ENCODE data around the gene INPP5A. TPM values are rescaled to one million over a fixed set of nuclear protein-coding genes. Genes with fewer than 3 reads are reported as not detected.

Gene INPP5A
- total RNA-seq, 4 donors from 2014 or later, result 16.9 to 58.2 (median 29.5) TPM

DNA sequence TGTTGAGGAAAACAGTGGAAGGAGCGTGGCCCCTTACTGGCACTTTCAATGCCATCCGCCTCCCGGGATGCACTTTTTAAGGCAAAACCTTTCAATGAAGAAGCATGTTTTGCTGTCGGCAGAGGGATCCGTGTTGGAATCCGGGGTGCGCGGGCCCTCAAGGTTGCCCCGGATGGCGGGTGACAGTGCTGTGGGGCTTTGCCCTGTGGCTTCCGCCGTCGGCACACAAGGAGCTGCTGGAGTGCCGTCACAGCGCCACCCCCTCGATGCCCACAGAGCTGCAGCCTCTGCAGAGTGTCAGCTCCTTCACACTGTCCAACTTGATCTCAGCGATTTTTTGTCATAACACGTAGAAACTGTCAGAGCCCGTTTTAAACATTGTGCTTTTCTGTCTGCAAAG, 189.4 kb downstream of the INPP5A start:
- WGBS, 2 donors, result 90% methylated on average over 19 of the region's 19 CpGs; no CpG with 5 or more reads in 1 of the 2 donors
- no peaks in the 10 kb centered on the region for H3K27me3 ChIP-seq
- intact Hi-C loops (cut with DNase I), result no loop called here
- TF ChIP-seq, protein P1, sequence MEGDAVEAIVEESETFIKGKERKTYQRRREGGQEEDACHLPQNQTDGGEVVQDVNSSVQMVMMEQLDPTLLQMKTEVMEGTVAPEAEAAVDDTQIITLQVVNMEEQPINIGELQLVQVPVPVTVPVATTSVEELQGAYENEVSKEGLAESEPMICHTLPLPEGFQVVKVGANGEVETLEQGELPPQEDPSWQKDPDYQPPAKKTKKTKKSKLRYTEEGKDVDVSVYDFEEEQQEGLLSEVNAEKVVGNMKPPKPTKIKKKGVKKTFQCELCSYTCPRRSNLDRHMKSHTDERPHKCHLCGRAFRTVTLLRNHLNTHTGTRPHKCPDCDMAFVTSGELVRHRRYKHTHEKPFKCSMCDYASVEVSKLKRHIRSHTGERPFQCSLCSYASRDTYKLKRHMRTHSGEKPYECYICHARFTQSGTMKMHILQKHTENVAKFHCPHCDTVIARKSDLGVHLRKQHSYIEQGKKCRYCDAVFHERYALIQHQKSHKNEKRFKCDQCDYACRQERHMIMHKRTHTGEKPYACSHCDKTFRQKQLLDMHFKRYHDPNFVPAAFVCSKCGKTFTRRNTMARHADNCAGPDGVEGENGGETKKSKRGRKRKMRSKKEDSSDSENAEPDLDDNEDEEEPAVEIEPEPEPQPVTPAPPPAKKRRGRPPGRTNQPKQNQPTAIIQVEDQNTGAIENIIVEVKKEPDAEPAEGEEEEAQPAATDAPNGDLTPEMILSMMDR (IDR thresholded peaks at IDR 0.05), result no peak
- TF ChIP-seq POLR2A (IDR thresholded peaks at IDR 0.05), result no peak
- H3K9me3 ChIP-seq, result no peaks in the 10 kb centered on the region
- H3K4me3 ChIP-seq, result no peak overlapping the region
- no peak overlapping the region for H3K27ac ChIP-seq
- DNase-seq, result no peak
- H3K4me1 ChIP-seq, result no peaks in the 10 kb centered on the region
- peaks cover 0 to 59% (median 0%) of the 10 kb centered on the region in 3 donors for H3K36me3 ChIP-seq

DNA sequence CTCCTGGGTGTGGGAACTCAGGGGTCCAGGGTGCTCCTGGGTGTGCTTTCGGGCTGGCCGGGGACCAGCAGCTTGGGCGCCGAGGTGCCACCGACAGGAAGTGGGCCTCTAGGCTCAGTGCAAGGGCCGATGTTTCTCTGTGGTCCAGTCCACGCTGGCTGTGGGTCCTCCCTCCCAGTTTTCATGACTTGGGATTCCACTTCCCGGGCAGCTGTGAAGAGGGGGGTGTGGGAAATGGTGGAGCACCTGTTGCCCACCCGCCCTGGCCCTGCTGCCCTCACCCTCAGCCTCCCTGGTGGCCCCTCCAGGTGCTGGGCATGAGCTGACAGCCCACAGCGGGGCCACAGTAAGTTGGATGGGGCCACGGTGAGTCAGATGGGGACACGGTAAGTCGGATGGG, 189.8 kb downstream of the INPP5A start:
- Histone ChIP-seq H3K4me1 (no peaks in the 10 kb centered on the region), H3K9me3 (no peaks in the 10 kb centered on the region), H3K36me3 (peaks cover 0 to 59% (median 0%) of the 10 kb centered on the region in 3 donors), H3K27ac (no peak overlapping the region), H3K4me3 (no peak overlapping the region), H3K27me3 (no peaks in the 10 kb centered on the region)
- intact Hi-C loops (cut with DNase I), result no loop called here
- DNase-seq, result no peak
- 83 to 94% methylated on average over 5 to 10 of the region's 13 CpGs for WGBS, 2 donors
- no peak for TF ChIP-seq POLR2A (IDR thresholded peaks at IDR 0.05)
- TF ChIP-seq, protein P1 (IDR thresholded peaks at IDR 0.05), result no peak

- H3K4me3 ChIP-seq, result no peak overlapping the region
- H3K27me3 ChIP-seq, result no peaks in the 10 kb centered on the region
- TF ChIP-seq, protein P1 (IDR thresholded peaks at IDR 0.05), result no peak
- no peak for TF ChIP-seq POLR2A (IDR thresholded peaks at IDR 0.05)
- no peak for DNase-seq
- H3K9me3 ChIP-seq, result no peaks in the 10 kb centered on the region
- intact Hi-C loops (cut with DNase I), result no loop called here
- no peak overlapping the region for H3K27ac ChIP-seq
- no peaks in the 10 kb centered on the region for H3K4me1 ChIP-seq
- WGBS, 2 donors, result 100% methylated on average over 3 of the region's 19 CpGs; no CpG with 5 or more reads in 1 of the 2 donors
- peaks cover 0 to 66% (median 0%) of the 10 kb centered on the region in 3 donors for H3K36me3 ChIP-seq
Measured at GRCh38 chr10:132728321-132728720, 190.7 kb downstream of the INPP5A start.

- intact Hi-C loops (cut with DNase I), result no loop called here
- WGBS, 2 donors, result 93 to 96% methylated on average over 9 to 12 of the region's 22 CpGs
- H3K4me3 ChIP-seq, result no peak overlapping the region
- no peak overlapping the region for H3K27ac ChIP-seq
- TF ChIP-seq, protein P1 (IDR thresholded peaks at IDR 0.05), result no peak
- no peak for TF ChIP-seq POLR2A (IDR thresholded peaks at IDR 0.05)
- no peaks in the 10 kb centered on the region for H3K27me3 ChIP-seq
- no peak for DNase-seq
- peaks cover 0 to 70% (median 0%) of the 10 kb centered on the region in 3 donors for H3K36me3 ChIP-seq
- H3K4me1 ChIP-seq, result no peaks in the 10 kb centered on the region
- no peaks in the 10 kb centered on the region for H3K9me3 ChIP-seq
Measured at GRCh38 chr10:132728741-132729140, 191.2 kb downstream of the INPP5A start.

DNA sequence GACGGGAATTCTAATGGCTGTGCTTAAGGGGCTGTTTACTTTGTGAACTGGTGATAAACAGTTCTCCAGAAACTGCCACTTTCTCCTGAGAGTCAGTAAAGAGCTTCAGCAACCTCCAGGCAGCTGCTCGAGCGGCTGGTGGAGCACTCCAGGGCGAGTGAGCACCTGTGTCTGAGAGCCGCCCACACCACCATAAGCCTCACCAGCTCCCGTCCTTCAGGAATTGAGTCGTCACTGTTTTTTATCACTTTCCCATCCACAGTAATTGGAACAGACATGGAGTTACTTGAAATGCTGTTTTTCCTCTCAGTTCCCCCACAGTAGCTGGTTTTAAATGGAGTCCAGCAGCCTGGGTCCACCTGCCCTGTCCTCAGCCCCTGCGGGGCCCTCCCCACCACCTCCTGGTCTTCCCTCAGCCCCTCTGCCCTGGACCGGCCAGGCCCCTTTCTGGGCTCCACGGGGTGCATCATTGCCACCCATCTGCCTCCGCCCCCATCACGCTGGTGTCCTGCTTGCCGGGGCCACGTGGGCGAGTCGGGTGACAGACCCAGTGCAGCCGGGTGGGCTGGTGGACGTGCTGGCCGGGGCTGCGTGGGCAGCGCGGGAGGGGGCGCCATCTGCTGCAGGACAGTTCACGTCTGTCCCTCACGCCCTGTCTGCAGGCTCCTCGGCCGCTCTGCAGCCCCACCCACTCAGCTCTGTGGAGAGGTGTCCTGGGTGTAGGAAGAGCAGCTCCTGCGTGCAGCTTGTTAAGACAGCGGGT, 192.4 kb downstream of the INPP5A start:
- no peaks in the 10 kb centered on the region for H3K9me3 ChIP-seq
- TF ChIP-seq, protein P1 (IDR thresholded peaks at IDR 0.05), result no peak
- no peak for TF ChIP-seq POLR2A (IDR thresholded peaks at IDR 0.05)
- H3K4me1 ChIP-seq, result no peaks in the 10 kb centered on the region
- H3K36me3 ChIP-seq, result peaks cover 0 to 71% (median 0%) of the 10 kb centered on the region in 3 donors
- H3K27ac ChIP-seq, result no peak overlapping the region
- no peaks in the 10 kb centered on the region for H3K27me3 ChIP-seq
- H3K4me3 ChIP-seq, result no peak overlapping the region
- no peak for DNase-seq
- intact Hi-C loops (cut with DNase I), result no loop called here
- WGBS, 2 donors, result 73 to 87% methylated on average over 10 to 13 of the region's 29 CpGs
